Neural cell (in vitro differentiated cells): Measurements from ENCODE around the gene CCDC82.

ENCODE experiments used
- CTCF ChIP-seq: fragments of 450-650 bp; IDR thresholded peaks from 2 replicates; pipeline ENCODE4 v1.5.1; 2014; ENCODE audit warnings: antibody characterized with exemption, mild to moderate bottlenecking, moderate library complexity; ENCODE audit not compliant: poor library complexity, severe bottlenecking
- POLR2AphosphoS5 ChIP-seq: IDR thresholded peaks from 2 replicates; pipeline ENCODE4 v1.6.1; 2012

GRCh38 chr11:96309016-96309642 lies 80.6 kb downstream of the CCDC82 start:
- no peak for TF ChIP-seq POLR2AphosphoS5
- no peak for TF ChIP-seq CTCF
